ELF-1 (cell line): Measurements from ENCODE around the gene ABHD8.
"Not testable (repeated sequence)": the region's sequence is repeated elsewhere in the genome, so short reads cannot be mapped to it uniquely, and the experiment has no call there.

ENCODE experiments used
- DNase-seq: peaks from one replicate; pipeline ENCODE4 v3.0.0-alpha.2; 2016; ENCODE audit warnings: low read depth, low spot score

ABHD8 gene

DNA sequence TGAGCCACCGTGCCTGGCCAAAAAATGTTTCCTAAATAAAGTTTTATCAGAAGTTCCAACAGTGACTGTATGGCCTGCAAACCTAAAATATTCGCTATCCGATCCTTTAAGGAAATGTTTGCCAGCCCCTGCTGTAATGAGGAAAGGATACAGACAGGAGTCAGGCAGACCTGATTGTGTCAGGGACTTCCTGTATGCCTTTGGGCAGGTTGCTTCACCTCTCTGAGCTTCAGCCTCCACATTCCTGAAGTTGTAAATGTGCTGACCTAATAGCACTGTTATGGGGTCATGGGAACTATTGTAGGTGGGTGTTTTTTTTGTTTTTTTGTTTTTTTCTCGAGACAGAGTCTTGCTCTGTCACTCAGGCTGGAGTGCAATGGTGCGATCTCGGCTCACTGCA, 6.2 kb downstream of the ABHD8 start:
- DNase-seq, result peak; percentile 49

DNA sequence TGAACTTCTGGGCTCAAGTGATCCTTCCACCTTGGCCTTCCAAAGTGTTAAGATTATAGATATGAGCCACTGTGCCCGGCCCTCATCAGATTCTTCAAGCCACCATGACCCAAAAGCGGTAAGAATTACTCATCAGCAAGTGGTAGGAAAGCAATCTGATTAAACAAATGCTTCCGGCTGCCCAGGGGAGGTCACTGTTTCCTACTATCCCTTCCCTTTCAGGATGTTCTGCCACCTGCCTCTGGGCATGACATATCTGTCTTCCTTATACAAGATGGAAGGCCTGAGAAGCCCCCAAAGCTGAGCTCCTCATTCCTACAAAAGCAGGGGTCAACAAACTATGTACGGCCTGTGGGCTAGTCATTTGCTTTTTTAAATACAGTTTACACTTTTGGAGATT, 7.0 kb downstream of the ABHD8 start:
- peak; percentile 10 for DNase-seq

DNA sequence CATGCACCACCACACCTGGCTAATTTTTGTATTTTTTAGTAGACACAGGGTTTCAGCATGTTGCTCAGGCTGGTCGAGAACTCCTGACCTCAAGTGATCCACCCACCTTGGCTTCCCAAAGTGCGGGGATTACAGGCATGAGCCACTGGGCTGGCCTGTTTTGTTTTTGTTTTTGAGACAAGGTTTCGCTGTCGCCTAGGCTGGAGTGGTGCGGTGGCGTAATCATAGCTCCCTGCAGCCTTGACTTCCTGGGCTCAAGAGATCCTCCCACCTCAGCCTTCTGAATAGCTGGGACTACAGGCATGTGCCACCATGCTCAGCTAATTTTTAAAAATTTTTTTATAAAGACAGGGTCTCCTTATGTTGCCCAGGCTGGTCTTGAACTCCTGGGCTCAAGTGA, 7.7 kb downstream of the ABHD8 start:
- not testable (repeated sequence) for DNase-seq

- DNase-seq, result peak; percentile 94
Observed at GRCh38 chr19:17294051-17294891, 9.0 kb downstream of the ABHD8 start.

DNA sequence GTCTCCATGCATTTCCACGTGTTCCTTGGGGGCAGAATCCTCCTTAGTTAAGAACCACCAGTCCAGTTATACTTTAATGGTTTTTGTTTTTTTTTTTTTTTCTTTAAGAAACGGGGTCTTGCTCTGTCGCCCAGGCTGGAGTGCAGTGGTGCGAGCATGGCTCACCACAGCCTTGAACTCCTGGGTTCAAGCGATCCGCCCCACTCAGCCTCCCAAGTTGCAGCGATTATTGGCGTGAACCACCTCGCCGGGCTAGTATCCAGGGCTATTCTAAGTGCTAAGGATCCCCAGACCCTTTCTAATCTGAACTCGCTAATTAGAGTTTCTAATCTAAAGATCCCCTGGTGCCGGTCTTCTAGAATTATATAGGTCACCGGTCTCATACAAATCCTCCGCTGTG, 9.6 kb downstream of the ABHD8 start:
- no peak for DNase-seq

DNA sequence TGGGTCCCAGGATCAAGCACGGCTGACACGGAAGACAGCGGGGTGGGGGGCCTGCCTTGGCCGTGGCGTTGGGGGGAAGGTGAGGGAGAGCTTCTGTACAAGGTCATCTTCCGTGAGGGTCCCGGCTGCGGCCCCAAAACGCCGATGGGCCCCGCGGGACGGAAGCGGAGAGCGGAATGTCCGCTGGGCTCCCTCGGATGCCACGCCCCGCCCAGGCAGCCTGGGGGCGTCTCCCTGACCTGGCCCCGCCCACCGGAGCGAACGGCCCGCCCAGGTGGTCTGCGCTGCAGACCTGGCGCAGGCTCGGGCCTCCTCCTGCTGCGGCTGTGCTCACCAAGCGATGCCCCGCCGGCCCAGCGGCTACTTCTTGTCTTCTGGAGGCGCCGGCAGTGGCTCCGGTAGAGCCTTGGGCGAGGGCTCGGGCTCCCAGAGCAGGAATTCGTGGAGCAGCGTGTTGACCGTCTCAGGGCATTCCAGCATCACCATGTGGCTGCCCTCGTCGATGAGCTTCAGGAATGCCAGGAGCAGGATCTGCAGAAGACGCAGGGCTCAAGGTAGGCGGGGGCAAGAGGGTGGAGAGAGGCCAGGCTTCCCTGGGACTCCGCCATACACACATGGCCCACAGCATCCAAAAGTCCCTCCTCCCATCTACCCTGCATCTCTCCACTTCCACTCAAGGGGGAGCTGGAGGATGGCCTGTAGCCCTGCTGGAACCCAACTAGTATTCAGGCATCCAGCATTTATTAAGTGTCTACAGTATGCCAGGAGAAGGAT, 10.7 kb downstream of the ABHD8 start:
- DNase-seq, result peak; percentile 97

DNA sequence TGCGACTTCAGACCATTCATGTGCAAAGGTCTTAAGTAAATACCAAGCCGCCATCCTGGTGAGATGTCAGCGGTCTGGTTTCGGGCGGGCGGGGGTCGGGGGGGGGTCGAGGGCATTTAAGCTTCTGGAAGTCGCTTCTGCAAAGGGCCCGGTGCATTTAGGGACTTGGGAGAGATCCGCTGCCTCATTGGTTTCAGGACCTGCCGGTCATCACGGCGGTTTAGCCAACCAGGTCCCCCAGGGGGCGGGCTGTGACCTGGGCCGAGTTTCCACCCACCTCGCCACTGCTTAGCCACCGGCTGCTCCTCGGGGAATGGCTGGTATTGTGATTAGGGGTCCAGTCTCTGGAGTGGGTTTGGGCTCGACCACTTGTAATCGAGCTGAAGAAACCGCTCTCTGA, 13.7 kb downstream of the ABHD8 start:
- peak; percentile 85 for DNase-seq

DNA sequence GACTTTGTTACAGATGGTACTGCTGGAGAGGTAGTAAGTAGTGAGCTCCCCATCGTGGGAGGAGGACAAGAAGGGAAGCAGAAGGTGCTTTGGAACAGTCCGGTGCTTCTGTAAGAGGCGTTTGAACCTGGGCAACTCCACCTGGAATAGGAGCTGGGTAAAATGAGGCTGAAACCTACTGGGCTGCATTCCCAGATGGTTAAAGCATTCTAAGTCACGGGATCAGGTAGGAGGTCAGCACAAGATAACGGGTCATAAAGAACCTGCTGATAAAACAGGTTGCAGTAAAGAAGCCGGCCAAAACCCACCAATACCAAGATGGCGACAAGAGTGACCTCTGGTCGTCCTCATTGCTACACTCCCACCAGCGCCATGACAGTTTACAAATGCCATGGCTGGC, 16.5 kb downstream of the ABHD8 start:
- DNase-seq, result no peak

DNA sequence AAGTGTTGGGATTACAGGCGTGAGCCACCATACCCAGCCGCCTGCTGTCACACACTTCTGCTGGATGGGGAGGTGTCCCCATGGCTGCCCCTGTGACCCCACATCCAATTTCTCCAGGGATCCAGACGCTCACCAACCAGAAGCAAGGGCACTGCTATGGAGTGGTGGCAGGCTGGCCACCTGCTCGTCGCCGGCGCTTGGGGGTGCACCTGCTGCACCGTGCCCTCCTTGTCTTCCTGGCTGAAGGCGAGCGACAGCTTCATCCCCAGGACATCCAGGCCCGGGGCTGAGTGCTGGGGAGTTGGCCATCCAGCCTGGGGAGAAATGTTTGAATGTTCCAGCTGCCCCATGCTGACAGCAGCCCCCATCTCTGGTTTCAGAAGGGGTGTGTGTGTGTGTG, 17.0 kb downstream of the ABHD8 start:
- no peak for DNase-seq

DNA sequence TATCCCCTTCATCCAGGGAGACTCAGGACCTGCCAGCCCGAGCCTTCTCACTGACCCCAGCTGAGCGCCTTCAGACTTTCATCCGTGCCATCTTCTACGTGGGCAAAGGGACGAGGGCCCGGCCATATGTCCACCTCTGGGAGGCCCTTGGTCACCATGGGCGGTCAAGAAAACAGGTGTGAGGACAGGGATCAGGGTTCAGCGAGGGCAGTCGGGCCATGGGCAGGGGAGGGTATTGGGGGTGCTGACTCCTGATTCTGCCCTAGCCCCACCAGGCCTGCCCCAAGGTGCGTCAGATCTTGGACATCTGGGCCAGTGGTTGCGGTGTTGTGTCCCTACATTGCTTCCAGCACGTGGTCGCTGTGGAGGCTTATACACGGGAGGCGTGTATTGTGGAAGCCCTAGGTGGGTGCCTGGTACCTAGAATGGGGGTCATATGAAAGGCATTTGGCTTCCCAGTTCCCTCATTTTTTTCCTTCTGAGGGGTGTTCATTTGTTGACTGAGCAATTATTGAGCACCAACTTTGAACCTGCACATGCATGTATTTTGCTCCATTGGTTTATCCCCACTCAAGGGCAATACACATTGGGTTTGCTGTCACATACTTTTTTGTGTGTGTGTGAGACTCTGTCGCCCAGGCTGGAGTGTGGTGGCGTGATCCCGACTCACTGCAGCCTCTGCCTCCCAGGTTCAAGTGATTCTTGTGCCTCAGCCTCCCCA, 17.6 kb downstream of the ABHD8 start:
- DNase-seq, result no peak

DNA sequence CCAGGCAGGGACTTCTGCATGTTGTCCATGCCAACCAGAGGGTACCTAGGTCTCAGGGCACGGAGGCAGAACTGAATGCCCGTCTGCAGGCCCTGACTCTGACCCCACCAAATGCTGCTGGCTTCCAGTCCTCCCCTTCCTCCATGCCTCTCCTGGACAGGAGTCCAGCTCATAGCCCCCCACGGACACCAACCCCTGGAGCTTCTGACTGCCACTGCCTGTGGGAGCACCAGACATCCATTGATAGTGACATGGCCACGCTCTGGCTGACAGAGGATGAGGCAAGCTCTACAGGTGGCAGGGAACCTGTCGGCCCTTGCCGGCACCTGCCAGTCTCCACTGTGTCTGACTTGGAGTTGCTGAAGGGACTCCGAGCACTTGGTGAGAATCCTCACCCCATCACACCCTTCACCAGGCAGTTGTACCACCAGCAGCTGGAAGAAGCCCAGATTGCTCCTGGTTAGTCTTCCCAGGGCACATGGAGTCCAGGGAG, 19.7 kb downstream of the ABHD8 start:
- DNase-seq, result no peak

DNA sequence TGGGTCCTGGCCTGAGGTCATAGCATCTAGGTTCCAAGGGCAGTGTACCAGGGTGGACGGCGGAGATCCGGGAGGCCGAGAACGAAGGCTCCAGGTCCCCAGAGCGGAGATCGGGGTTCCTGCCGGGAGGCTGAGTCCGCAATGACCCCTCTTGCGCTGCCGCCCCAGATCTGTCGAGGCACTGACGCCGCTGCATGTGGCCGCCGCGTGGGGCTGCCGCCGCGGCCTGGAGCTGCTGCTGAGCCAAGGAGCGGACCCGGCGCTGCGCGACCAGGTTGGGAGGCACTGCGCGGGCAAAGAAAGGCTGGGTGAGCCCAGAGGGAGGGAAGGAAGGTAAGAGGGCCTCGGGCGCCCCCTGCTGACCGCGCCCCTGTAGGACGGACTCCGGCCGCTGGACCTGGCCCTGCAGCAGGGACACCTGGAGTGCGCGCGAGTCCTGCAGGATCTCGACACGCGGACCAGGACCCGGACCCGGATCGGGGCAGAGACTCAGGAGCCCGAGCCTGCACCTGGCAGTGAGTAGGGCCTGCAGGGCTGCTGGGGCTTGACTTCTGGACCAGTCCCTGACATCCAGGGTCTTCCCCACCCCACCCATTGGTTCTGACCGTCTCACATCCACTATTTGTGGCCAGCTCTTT, 20.6 kb downstream of the ABHD8 start:
- DNase-seq, result peak; percentile 97

- DNase-seq, result peak; percentile 34
Observed at GRCh38 chr19:17281391-17282304, 21.6 kb downstream of the ABHD8 start, which contains the start of gene ANKLE1. ANKLE1 (plus strand) TSS chr19:17281901; CDS start chr19:17281921, 20 bp downstream.

DNA sequence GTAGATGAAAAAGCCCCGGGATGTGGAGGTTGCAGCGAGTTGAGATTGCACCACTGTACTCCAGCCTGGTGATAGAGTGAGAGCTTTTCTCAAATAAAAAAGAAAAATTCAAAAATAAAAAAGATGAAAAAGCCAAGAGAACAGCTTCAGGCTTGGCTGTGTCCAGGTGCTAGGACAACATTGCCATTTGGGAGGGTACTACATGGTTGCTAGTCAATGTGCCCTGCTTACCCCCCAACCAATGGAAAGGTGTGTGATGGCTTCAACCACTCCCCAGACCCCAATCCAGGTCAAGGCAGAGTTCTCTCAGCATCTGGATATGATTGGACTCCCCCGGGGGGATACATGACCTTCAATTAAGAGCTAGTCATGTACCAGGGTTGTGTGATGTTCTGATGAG, 23.8 kb downstream of the ABHD8 start:
- no peak for DNase-seq

DNA sequence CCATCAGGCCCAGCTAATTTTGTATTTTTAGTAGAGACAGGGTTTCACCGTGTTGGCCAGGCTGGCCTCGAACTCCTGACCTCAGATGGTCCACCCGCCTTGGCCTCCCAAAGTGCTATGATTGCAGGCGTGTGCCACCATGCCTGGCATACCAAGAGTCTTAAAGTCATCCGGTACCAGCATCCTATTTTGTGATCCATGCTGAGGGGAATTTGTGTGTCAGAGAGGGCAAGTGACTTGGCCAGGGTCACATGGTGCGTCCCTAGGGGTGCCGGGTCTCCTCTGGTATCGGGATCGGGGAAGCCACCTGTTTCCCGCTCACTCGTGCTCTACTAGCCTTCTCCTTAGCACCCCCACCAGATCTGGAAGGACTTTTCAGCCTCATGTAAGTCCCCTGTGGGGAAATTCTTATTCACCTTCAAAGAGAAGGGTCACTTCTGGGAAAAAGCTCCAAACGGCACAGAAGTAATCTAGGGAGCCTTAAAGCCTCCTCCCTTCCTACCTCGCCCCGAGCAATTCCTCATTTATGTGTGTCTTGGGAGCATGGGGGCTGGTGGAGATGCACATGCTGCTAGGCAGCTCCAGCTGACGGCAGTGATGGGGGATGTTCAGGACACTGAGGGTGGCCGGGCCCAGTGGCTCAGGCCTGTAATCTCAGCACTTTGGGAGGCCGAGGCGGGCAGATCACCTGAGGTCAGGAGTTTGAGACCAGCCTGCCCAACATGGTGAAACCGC, 27.6 kb downstream of the ABHD8 start:
- no peak for DNase-seq

GRCh38 chr19:17274892-17275291, 28.3 kb downstream of the ABHD8 start:
- not testable (repeated sequence) for DNase-seq

GRCh38 chr19:17268754-17269153, 34.5 kb downstream of the ABHD8 start:
- DNase-seq, result no peak

GRCh38 chr19:17266975-17267788, 36.0 kb downstream of the ABHD8 start, which contains the start of gene BABAM1:
BABAM1 (plus strand) TSS chr19:17267443; CDS start chr19:17268807, 1,364 bp downstream.
- DNase-seq, result peak; percentile 100

GRCh38 chr19:17266589-17266974, 36.6 kb downstream of the ABHD8 start:
- no peak for DNase-seq
